H9 (cell line): ENCODE data around the gene ZSWIM8. TPM values are rescaled to one million over a fixed set of nuclear protein-coding genes. Genes with fewer than 3 reads are reported as not detected.

Source experiments
- DNase-seq: peaks from one replicate; pipeline ENCODE4 v3.0.0-alpha.2; 2017
- H2AFZ ChIP-seq: one replicate; pipeline ENCODE4 v1.6.1; 2013; ENCODE audit warnings: mild to moderate bottlenecking, low read length, control low read depth, moderate library complexity
- H2AK5ac ChIP-seq: 2 replicates; pipeline ENCODE4 v1.6.1; 2013; ENCODE audit warnings: low read length, control low read depth, mixed read lengths; ENCODE audit not compliant: insufficient read length
- H2BK120ac ChIP-seq: one replicate; pipeline ENCODE4 v1.6.1; 2013; ENCODE audit warnings: low read depth, mild to moderate bottlenecking, low read length, control low read depth, inconsistent platforms; ENCODE audit not compliant: poor library complexity, severe bottlenecking
- H2BK12ac ChIP-seq: 2 replicates; pipeline ENCODE4 v1.6.1; 2013; ENCODE audit warnings: low read length, control low read depth, mixed read lengths, low read depth; ENCODE audit not compliant: insufficient read length
- H2BK15ac ChIP-seq: 2 replicates; pipeline ENCODE4 v1.6.1; 2013; ENCODE audit warnings: low read depth, low read length, control low read depth
- H2BK20ac ChIP-seq: one replicate; pipeline ENCODE4 v1.6.1; 2013; ENCODE audit warnings: low read depth, mild to moderate bottlenecking, low read length, control low read depth, inconsistent platforms; ENCODE audit not compliant: poor library complexity, severe bottlenecking
- H2BK5ac ChIP-seq: 2 replicates; pipeline ENCODE4 v1.6.1; 2013; ENCODE audit warnings: low read length, control low read depth, mixed read lengths; ENCODE audit not compliant: insufficient read length
- H3K14ac ChIP-seq: 2 replicates; pipeline ENCODE4 v1.6.1; 2013; ENCODE audit warnings: low read length, control low read depth; ENCODE audit not compliant: insufficient read depth
- H3K18ac ChIP-seq: 2 replicates; pipeline ENCODE4 v1.6.1; 2013; ENCODE audit warnings: low read depth, mild to moderate bottlenecking, mixed read lengths, low read length, control low read depth; ENCODE audit not compliant: insufficient read length
- H3K23ac ChIP-seq: 2 replicates; pipeline ENCODE4 v1.6.1; 2013; ENCODE audit warnings: low read length, control low read depth, mixed read lengths, low read depth; ENCODE audit not compliant: insufficient read length
- H3K23me2 ChIP-seq: 2 replicates; pipeline ENCODE4 v1.6.1; 2013; ENCODE audit warnings: low read depth, mild to moderate bottlenecking, mixed read lengths, low read length, control low read depth; ENCODE audit not compliant: insufficient read length, poor library complexity, severe bottlenecking
- H3K27ac ChIP-seq: 2 replicates; pipeline ENCODE4 v1.5.1; 2013; ENCODE audit warnings: low read length, control low read depth, mixed read lengths, low read depth; ENCODE audit not compliant: insufficient read length
- H3K27me3 ChIP-seq: 2 replicates; pipeline ENCODE4 v1.6.1; 2013; ENCODE audit warnings: low read length, control low read depth, inconsistent platforms; ENCODE audit not compliant: insufficient read depth
- H3K4ac ChIP-seq: 2 replicates; pipeline ENCODE4 v1.6.1; 2013; ENCODE audit warnings: low read depth, mild to moderate bottlenecking, control low read depth, inconsistent platforms, low read length, moderate library complexity
- H3K4me1 ChIP-seq: 2 replicates; pipeline ENCODE4 v1.6.1; 2013; ENCODE audit warnings: low read length, control low read depth, inconsistent platforms; ENCODE audit not compliant: insufficient read depth
- H3K4me2 ChIP-seq: 2 replicates; pipeline ENCODE4 v1.6.1; 2013; ENCODE audit warnings: low read length, control low read depth, mixed read lengths; ENCODE audit not compliant: insufficient read length, insufficient read depth
- H3K56ac ChIP-seq: 2 replicates; pipeline ENCODE4 v1.6.1; 2013; ENCODE audit warnings: low read depth, mild to moderate bottlenecking, mixed read lengths, low read length, control low read depth; ENCODE audit not compliant: insufficient read length
- H3K79me1 ChIP-seq: 2 replicates; pipeline ENCODE4 v1.6.1; 2013; ENCODE audit warnings: low read depth, mild to moderate bottlenecking, moderate library complexity, low read length, control low read depth, inconsistent platforms; ENCODE audit not compliant: insufficient read depth, poor library complexity, severe bottlenecking
- H3K79me2 ChIP-seq: 2 replicates; pipeline ENCODE4 v1.6.1; 2013; ENCODE audit warnings: low read length, control low read depth, inconsistent platforms; ENCODE audit not compliant: insufficient read depth
- H3K9ac ChIP-seq: 2 replicates; pipeline ENCODE4 v1.6.1; 2013; ENCODE audit warnings: low read length, control low read depth, mixed read lengths; ENCODE audit not compliant: insufficient read length; ENCODE audit errors: extremely low read depth
- H3K9me3 ChIP-seq: one replicate; pipeline ENCODE4 v1.6.1; 2013; ENCODE audit warnings: low read depth, low read length, inconsistent platforms; ENCODE audit not compliant: control insufficient read depth
- H3T11ph ChIP-seq: one replicate; pipeline ENCODE4 v1.6.1; 2013; ENCODE audit warnings: mild to moderate bottlenecking, low read length, control low read depth, inconsistent platforms
- H4K20me1 ChIP-seq: one replicate; pipeline ENCODE4 v1.6.1; 2013; ENCODE audit not compliant: control insufficient read depth, insufficient read length, insufficient read depth
- H4K5ac ChIP-seq: 2 replicates; pipeline ENCODE4 v1.6.1; 2013; ENCODE audit warnings: low read depth, mild to moderate bottlenecking, mixed read lengths, low read length, control low read depth; ENCODE audit not compliant: insufficient read length
- H4K8ac ChIP-seq: replicated peaks from 2 replicates; pipeline ENCODE4 v1.6.1; 2013; ENCODE audit warnings: low read length, control low read depth, mixed read lengths, low read depth; ENCODE audit not compliant: insufficient read length
- H4K91ac ChIP-seq: 2 replicates; pipeline ENCODE4 v1.6.1; 2013; ENCODE audit warnings: low read depth, mild to moderate bottlenecking, moderate library complexity, mixed read lengths, low read length, control low read depth; ENCODE audit not compliant: insufficient read length
- H3K27ac Mint-ChIP-seq, 3 experiments: 2 replicates in 2 of 3; 3 replicates in 1 of 3; pipeline ENCODE4 v1.8.0; 2020 to 2021; ENCODE audit warnings: mixed read lengths in 3 of 3, mild to moderate bottlenecking in 1 of 3, moderate library complexity in 1 of 3
- H3K27me3 Mint-ChIP-seq: 2 replicates; pipeline ENCODE4 v1.8.0; 2021; ENCODE audit warnings: low read depth, mild to moderate bottlenecking, moderate library complexity, mixed read lengths
- H3K36me3 Mint-ChIP-seq, 3 experiments: 2 replicates in 2 of 3; 3 replicates in 1 of 3; pipeline ENCODE4 v1.8.0; 2020 to 2021; ENCODE audit warnings: low read depth in 3 of 3, mixed read lengths in 3 of 3; ENCODE audit not compliant: insufficient read depth in 1 of 3
- H3K4me1 Mint-ChIP-seq, 2 experiments: 2 replicates each; pipeline ENCODE4 v1.8.0; 2020; ENCODE audit warnings: mixed read lengths in 2 of 2
- H3K4me3 Mint-ChIP-seq, 2 experiments: 2 replicates in 1 of 2; 3 replicates in 1 of 2; pipeline ENCODE4 v1.8.0; 2020 to 2021; ENCODE audit warnings: mild to moderate bottlenecking in 2 of 2, mixed read lengths in 2 of 2, moderate library complexity in 1 of 2
- H3K9me3 Mint-ChIP-seq, 2 experiments: 2 replicates in 1 of 2; 3 replicates in 1 of 2; pipeline ENCODE4 v1.8.0; 2020; ENCODE audit warnings: mild to moderate bottlenecking in 2 of 2, mixed read lengths in 2 of 2, moderate library complexity in 1 of 2
- CTCF ChIP-seq: fragments of 200-600 bp; sonication (generic); conservative IDR thresholded peaks from 3 replicates; pipeline ENCODE4 v1.8.0; 2021; ENCODE audit warnings: antibody characterized with exemption, mild to moderate bottlenecking
- WGBS: extraction: QIAGEN DNeasy Blood & Tissue Kit; methylation state at CpG from one replicate; pipeline ENCODE4 v1.1.7; 2013; ENCODE audit warnings: missing lambda C conversion rate, low lambda C conversion rate, mixed read lengths; ENCODE audit not compliant: insufficient read length; ENCODE audit errors: extremely low coverage; 5-methylcytosine and 5-hydroxymethylcytosine counted together
- total RNA-seq: library from RNA; stranded (reverse); gene quantifications from 2 replicates; pipeline ENCODE4 v1.2.1, GENCODE V29; 2021

The ZSWIM8 gene
- total RNA-seq, 1 experiment from 2014 or later, result 41.0 TPM

GRCh38 chr10:73782749-73783085, 2.7 kb upstream of the ZSWIM8 start:
- Histone ChIP-seq H3K27ac (no peak overlapping the region), H4K8ac (no peak overlapping the region), H3K14ac (no peak overlapping the region), H3K18ac (no peak overlapping the region), H3K79me2 (peaks cover 13% of the 10 kb centered on the region; the same call in 1 of the 2 replicates), H3K23ac (no peak overlapping the region), H3K4ac (no peak overlapping the region), H4K20me1 (no peaks in the 10 kb centered on the region), H2BK15ac (no peak overlapping the region), H2BK5ac (no peak overlapping the region), H3K9me3 (no peaks in the 10 kb centered on the region), H3K79me1 (peaks cover 11% of the 10 kb centered on the region), H2BK12ac (no peak overlapping the region), H2BK120ac (no peak overlapping the region), H2BK20ac (no peak overlapping the region), H3K27me3 (no peaks in the 10 kb centered on the region), H4K5ac (no peak overlapping the region), H2AFZ (no peak overlapping the region), H3K9ac (peak overlapping the region; percentile 87), H2AK5ac (no peak overlapping the region), H3K56ac (no peak overlapping the region), H3K4me2 (peak overlapping the region; percentile 99), H4K91ac (no peak overlapping the region), H3K23me2 (peaks cover 11% of the 10 kb centered on the region), H3T11ph (no peak overlapping the region), H3K4me1 (peaks cover 2% of the 10 kb centered on the region; the same call in 1 of the 2 replicates)
- Mint-ChIP-seq H3K27ac (no peak overlapping the region; a peak in 3 of 7 replicates), H3K36me3 (peaks cover 8 to 21% (median 16%) of the 10 kb centered on the region in 3 experiments; a peak in 6 of 7 replicates), H3K27me3 (no peaks in the 10 kb centered on the region), H3K4me1 (peaks cover 35 to 37% of the 10 kb centered on the region in 2 experiments), H3K4me3 (peak overlapping the region; percentile 99), H3K9me3 (no peaks in the 10 kb centered on the region)
- DNase-seq, result no peak
- no CpG with 5 or more reads among the region's 2 CpGs for WGBS
- no peak for TF ChIP-seq CTCF
